Measurements from ENCODE around the gene PLXNA1.

Gene PLXNA1

GRCh38 chr3:126982471-126983175, at the start of gene PLXNA1:
PLXNA1 (plus strand) TSS chr3:126983115; CDS start chr3:126988594, 5,479 bp downstream.
- FAIRE-seq (no peak), DNase-seq (ENCODE audit: low spot score) (peak; percentile 68)

- DNase-seq (ENCODE audit: low spot score) (no peak), FAIRE-seq (no peak)
Observed at GRCh38 chr3:126934031-126934531, 48.8 kb upstream of the PLXNA1 start.

- DNase-seq (ENCODE audit: low spot score), result no peak
- no peak for FAIRE-seq
Observed at GRCh38 chr3:126934991-126935390, 47.9 kb upstream of the PLXNA1 start.

GRCh38 chr3:126935756-126936509, 47.0 kb upstream of the PLXNA1 start:
- FAIRE-seq (no peak), DNase-seq (ENCODE audit: low spot score) (no peak)

- no peak for FAIRE-seq
Observed at GRCh38 chr3:126936853-126937425, 46.0 kb upstream of the PLXNA1 start.

GRCh38 chr3:126937533-126937932, 45.4 kb upstream of the PLXNA1 start:
- DNase-seq (ENCODE audit: low spot score) (no peak), FAIRE-seq (no peak)

More at GRCh38 chr3:126936853-126937425, 46.0 kb upstream of the PLXNA1 start:
- DNase-seq (ENCODE audit: low spot score), result no peak

GRCh38 chr3:126937973-126938372, 44.9 kb upstream of the PLXNA1 start:
- DNase-seq (ENCODE audit: low spot score) (no peak), FAIRE-seq (no peak)

GRCh38 chr3:126938520-126939337, 44.2 kb upstream of the PLXNA1 start:
- FAIRE-seq, result no peak

GRCh38 chr3:126939338-126939718, 43.6 kb upstream of the PLXNA1 start:
- DNase-seq (ENCODE audit: low spot score) (no peak), FAIRE-seq (no peak)

More at GRCh38 chr3:126938520-126939337, 44.2 kb upstream of the PLXNA1 start:
- DNase-seq (ENCODE audit: low spot score), result no peak

GRCh38 chr3:126939733-126940132, 43.2 kb upstream of the PLXNA1 start:
- no peak for FAIRE-seq
- DNase-seq (ENCODE audit: low spot score), result no peak

- FAIRE-seq (peak; percentile 72), DNase-seq (ENCODE audit: low spot score) (peak; percentile 54)
Observed at GRCh38 chr3:126941721-126942270, 41.1 kb upstream of the PLXNA1 start.

GRCh38 chr3:126944089-126944965, 38.6 kb upstream of the PLXNA1 start:
- DNase-seq (ENCODE audit: low spot score), result no peak
- no peak for FAIRE-seq

- no peak for FAIRE-seq
- no peak for DNase-seq (ENCODE audit: low spot score)
Observed at GRCh38 chr3:126945171-126945721, 37.7 kb upstream of the PLXNA1 start.

- DNase-seq (ENCODE audit: low spot score), result no peak
- FAIRE-seq, result no peak
Observed at GRCh38 chr3:126945891-126946290, 37.0 kb upstream of the PLXNA1 start.

GRCh38 chr3:126946405-126946804, 36.5 kb upstream of the PLXNA1 start:
- DNase-seq (ENCODE audit: low spot score) (no peak), FAIRE-seq (no peak)

GRCh38 chr3:126947429-126947828, 35.5 kb upstream of the PLXNA1 start:
- no peak for DNase-seq (ENCODE audit: low spot score)
- FAIRE-seq, result no peak

- no peak for DNase-seq (ENCODE audit: low spot score)
Observed at GRCh38 chr3:126948980-126949535, 33.9 kb upstream of the PLXNA1 start.

GRCh38 chr3:126951561-126951960, 31.4 kb upstream of the PLXNA1 start:
- DNase-seq (ENCODE audit: low spot score) (no peak), FAIRE-seq (no peak)

More at GRCh38 chr3:126948980-126949535, 33.9 kb upstream of the PLXNA1 start:
- FAIRE-seq, result no peak

- FAIRE-seq (no peak), DNase-seq (ENCODE audit: low spot score) (no peak)
Observed at GRCh38 chr3:126952261-126952982, 30.5 kb upstream of the PLXNA1 start.
